PC-9 (cell line): ENCODE measurements around the gene VGLL2. TPM values are rescaled to one million over a fixed set of nuclear protein-coding genes. Genes with fewer than 3 reads are reported as not detected.

Source experiments
- BruUV-seq: library from RNA; stranded (reverse); fragments of 400-500 nt; replicated peaks from 2 replicates; lab custom pipeline; 2021; lab: Mats Ljungman, UMichigan
- CTCF ChIA-PET: fragments of 300-600 bp; sonication (Branson Sonifier 250); formaldehyde crosslinking; loops from one replicate; lab custom pipeline; 2022; ENCODE audit warnings: antibody characterized with exemption; lab: Charles Lee
- POLR2A ChIA-PET: fragments of 300-600 bp; sonication (Branson Sonifier 250); formaldehyde crosslinking; loops from one replicate; lab custom pipeline; 2022; ENCODE audit warnings: antibody characterized with exemption; ENCODE audit not compliant: unreplicated experiment; lab: Charles Lee
- DNase-seq, 2 experiments: peaks; one replicate each; pipeline versions ENCODE4 v3.0.0 to v3.0.0-alpha.2; 2015 to 2022; ENCODE audit warnings: mixed read lengths in 1 of 2
- H2AFZ ChIP-seq: fragments of 200-600 bp; sonication (generic); 2 replicates; pipeline ENCODE4 v1.8.1; 2017; ENCODE audit warnings: antibody characterized with exemption
- H3F3A ChIP-seq: fragments of 200-600 bp; sonication (generic); 2 replicates; pipeline ENCODE4 v1.8.1; 2017; ENCODE audit warnings: antibody characterized with exemption, mild to moderate bottlenecking, low read depth; ENCODE audit not compliant: insufficient read depth
- H3K27ac ChIP-seq: fragments of 200-600 bp; sonication (generic); 2 replicates; pipeline ENCODE4 v1.6.1; 2016; ENCODE audit warnings: mixed run types
- H3K27me3 ChIP-seq: fragments of 200-600 bp; sonication (generic); 2 replicates; pipeline ENCODE4 v1.6.1; 2016; ENCODE audit warnings: low read depth, mixed run types; ENCODE audit not compliant: insufficient read depth
- H3K36me3 ChIP-seq: fragments of 200-600 bp; sonication (generic); 2 replicates; pipeline ENCODE4 v1.6.1; 2016; ENCODE audit warnings: low read depth, mixed run types
- H3K4me1 ChIP-seq: fragments of 200-600 bp; sonication (generic); replicated peaks from 2 replicates; pipeline ENCODE4 v1.6.1; 2016; ENCODE audit warnings: mixed run types; ENCODE audit not compliant: insufficient read depth
- H3K4me2 ChIP-seq: fragments of 200-600 bp; sonication (generic); 2 replicates; pipeline ENCODE4 v1.6.1; 2017; ENCODE audit warnings: mixed run types
- H3K4me3 ChIP-seq: fragments of 200-600 bp; sonication (generic); 2 replicates; pipeline ENCODE4 v1.6.1; 2016; ENCODE audit warnings: mixed run types
- H3K79me2 ChIP-seq: fragments of 200-600 bp; sonication (generic); 2 replicates; pipeline ENCODE4 v1.6.1; 2017; ENCODE audit warnings: low read depth, mixed run types
- H3K9me2 ChIP-seq: fragments of 200-600 bp; sonication (generic); 2 replicates; pipeline ENCODE4 v1.8.1; 2017; ENCODE audit warnings: mild to moderate bottlenecking; ENCODE audit not compliant: insufficient read depth
- H3K9me3 ChIP-seq: fragments of 200-600 bp; sonication (generic); 2 replicates; pipeline ENCODE4 v1.8.1; 2016; ENCODE audit warnings: low read depth; ENCODE audit not compliant: insufficient read depth
- H4K20me1 ChIP-seq: fragments of 200-600 bp; sonication (generic); 2 replicates; pipeline ENCODE4 v1.8.1; 2017; ENCODE audit not compliant: insufficient read depth
- CTCF ChIP-seq: fragments of 200-600 bp; sonication (generic); conservative IDR thresholded peaks from 2 replicates; pipeline ENCODE4 v1.6.1; 2017; ENCODE audit warnings: mixed run types, antibody characterized with exemption, mild to moderate bottlenecking, moderate library complexity
- EZH2 ChIP-seq: fragments of 200-600 bp; sonication (generic); IDR thresholded peaks from 2 replicates; pipeline ENCODE4 v1.8.0; 2017; ENCODE audit warnings: antibody characterized with exemption, low read depth
- intact Hi-C: fragments of 100-400 bp; cut with micrococcal nuclease; formaldehyde crosslinking; loops from one replicate; pipeline ENCODE4 v1.10.0; 2022; ENCODE audit not compliant: unreplicated experiment
- total RNA-seq: library from RNA; stranded (reverse); gene quantifications from 2 replicates; pipeline ENCODE4 v1.2.3, GENCODE V29; 2021

The VGLL2 gene
- total RNA-seq, 1 experiment from 2014 or later, result not detected

DNA sequence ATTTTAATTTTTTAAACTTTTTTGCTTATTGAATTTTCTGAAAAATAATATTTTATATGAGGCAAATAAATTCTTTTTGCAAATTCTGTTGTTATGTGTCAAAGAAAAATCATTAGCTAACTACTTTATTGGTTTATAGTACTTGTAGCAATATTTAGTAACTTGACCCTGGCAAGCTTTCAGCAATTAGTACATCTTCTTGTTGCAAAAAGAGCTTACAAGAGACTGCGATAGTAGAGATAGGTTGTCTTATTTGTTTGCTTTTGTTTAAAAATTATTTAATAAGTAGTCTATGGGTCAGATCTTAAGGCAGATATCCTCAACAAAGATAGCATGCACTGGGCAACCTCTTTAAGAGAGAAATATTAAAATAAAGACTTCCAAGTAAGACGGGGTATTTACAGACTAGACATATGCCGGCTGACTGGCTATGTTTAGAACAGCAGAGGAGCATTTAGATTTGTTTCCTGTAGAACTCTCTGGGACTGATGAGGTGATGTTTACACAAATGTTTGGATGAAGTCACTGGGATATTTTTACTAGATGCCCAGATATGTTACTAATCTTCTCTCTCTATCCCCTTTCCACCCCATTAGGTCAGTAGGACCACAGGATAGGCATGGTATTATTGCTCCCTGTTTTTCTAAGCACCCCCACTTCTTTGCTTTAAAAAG is 25.0 kb downstream of the VGLL2 start:
- H3K36me3 ChIP-seq, result no peaks in the 10 kb centered on the region
- H3K27me3 ChIP-seq, result no peaks in the 10 kb centered on the region
- H3K9me3 ChIP-seq, result no peaks in the 10 kb centered on the region
- no peaks in the 10 kb centered on the region for H3K79me2 ChIP-seq
- no peak overlapping the region for H3K4me3 ChIP-seq
- no peaks in the 10 kb centered on the region for H3K9me2 ChIP-seq
- intact Hi-C loops, result no loop called here
- TF ChIP-seq EZH2, result no peak
- no peak for TF ChIP-seq CTCF
- no peak overlapping the region for H3K27ac ChIP-seq
- no peaks in the 10 kb centered on the region for H4K20me1 ChIP-seq
- no peak for DNase-seq
- no peaks in the 10 kb centered on the region for H3K4me1 ChIP-seq
- H3F3A ChIP-seq, result no peaks in the 10 kb centered on the region
- H2AFZ ChIP-seq, result no peak overlapping the region
- ChIA-PET CTCF (no interaction called here), POLR2A (no interaction called here)
- no TSS peak for BruUV-seq
- no peak overlapping the region for H3K4me2 ChIP-seq

DNA sequence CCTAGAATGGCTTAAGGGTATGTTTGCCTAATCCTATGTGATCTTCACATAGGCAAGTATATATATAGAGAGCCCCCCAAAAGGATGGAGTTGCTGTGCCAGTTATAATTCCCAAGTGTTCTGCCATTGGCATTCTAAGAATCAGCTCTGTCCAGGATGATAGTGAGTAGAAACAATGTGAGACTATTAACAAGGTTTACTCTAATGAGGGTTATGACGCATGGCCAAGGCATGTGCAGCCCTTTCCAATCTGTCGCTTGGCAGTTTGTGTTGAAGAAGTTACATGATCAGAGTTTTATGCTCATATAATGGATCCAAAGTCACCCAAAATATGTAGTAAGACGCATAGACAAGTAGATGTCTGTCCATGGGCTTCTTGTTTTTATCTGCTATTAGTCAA is 33.6 kb downstream of the VGLL2 start:
- ChIA-PET CTCF (interaction anchor here (0.6 kb wide), 1 partner anchor 110 kb away, joined by 5 read pairs; no protein-coding TSS in a partner anchor), POLR2A (no interaction called here)
- Histone ChIP-seq H2AFZ (no peak overlapping the region), H4K20me1 (no peaks in the 10 kb centered on the region), H3F3A (no peaks in the 10 kb centered on the region), H3K36me3 (no peaks in the 10 kb centered on the region), H3K4me3 (no peak overlapping the region), H3K27ac (no peak overlapping the region), H3K4me1 (no peaks in the 10 kb centered on the region), H3K9me2 (peaks cover 3% of the 10 kb centered on the region; the same call in 1 of the 2 replicates), H3K79me2 (no peaks in the 10 kb centered on the region), H3K27me3 (no peaks in the 10 kb centered on the region), H3K9me3 (no peaks in the 10 kb centered on the region), H3K4me2 (no peak overlapping the region)
- intact Hi-C loops, result no loop called here
- no TSS peak for BruUV-seq
- DNase-seq, result no peak
- TF ChIP-seq EZH2, result no peak

GRCh38 chr6:117303323-117303722 is 38.0 kb downstream of the VGLL2 start:
- no peak for DNase-seq
- H3K9me3 ChIP-seq, result no peaks in the 10 kb centered on the region
- H4K20me1 ChIP-seq, result no peaks in the 10 kb centered on the region
- POLR2A ChIA-PET, result no interaction called here
- no peak overlapping the region for H2AFZ ChIP-seq
- no peak overlapping the region for H3K4me2 ChIP-seq
- no peaks in the 10 kb centered on the region for H3F3A ChIP-seq
- H3K4me3 ChIP-seq, result no peak overlapping the region
- intact Hi-C loops, result no loop called here
- BruUV-seq, result no TSS peak
- TF ChIP-seq CTCF, result no peak
- TF ChIP-seq EZH2, result no peak
- peaks cover 3% of the 10 kb centered on the region; the same call in 1 of the 2 replicates for H3K9me2 ChIP-seq
- H3K36me3 ChIP-seq, result no peaks in the 10 kb centered on the region
- no peak overlapping the region for H3K27ac ChIP-seq
- no peaks in the 10 kb centered on the region for H3K79me2 ChIP-seq
- H3K27me3 ChIP-seq, result no peaks in the 10 kb centered on the region
- CTCF ChIA-PET, result no interaction called here
- no peaks in the 10 kb centered on the region for H3K4me1 ChIP-seq
